Right lung (tissue), 5 donors: ENCODE data around the gene COPA. TPM values are rescaled to one million over a fixed set of nuclear protein-coding genes. Genes with fewer than 3 reads are reported as not detected.
A peak's percentile ranks its signal among the peaks of the same experiment; 100 is the strongest.

Source experiments
- DNase-seq, 2 donors: peaks; one replicate each; pipeline ENCODE4 v3.0.0-alpha.2; 2013
- polyA plus RNA-seq, 5 donors: library from polyadenylated mRNA; unstranded; fragments of 120-200 nt; gene quantifications; one replicate each; pipeline versions ENCODE4 v1.2.1 to v1.2.3, GENCODE V29; 2013; ENCODE audit warnings: inconsistent platforms in 1 of 5, low replicate concordance in 1 of 5; ENCODE audit not compliant: insufficient read length in 5 of 5, insufficient read depth in 1 of 5

COPA gene
- polyA plus RNA-seq, 5 donors = 152 to 164 (median 160) TPM

GRCh38 chr1:160363951-160364735 is 21.1 kb upstream of the COPA start:
- no peak for DNase-seq

- no peak for DNase-seq
Observed at GRCh38 chr1:160363010-160363409, 20.0 kb upstream of the COPA start.

GRCh38 chr1:160362168-160362957 is 19.3 kb upstream of the COPA start:
- DNase-seq = no peak

- no peak for DNase-seq
Observed at GRCh38 chr1:160361814-160362167, 18.7 kb upstream of the COPA start.

- DNase-seq = no peak
Observed at GRCh38 chr1:160361199-160361598, 18.1 kb upstream of the COPA start.

GRCh38 chr1:160360227-160360695 is 17.2 kb upstream of the COPA start:
- DNase-seq = no peak

- no peak for DNase-seq
Observed at GRCh38 chr1:160359559-160360226, 16.6 kb upstream of the COPA start.

GRCh38 chr1:160358073-160358472 is 15.0 kb upstream of the COPA start:
- DNase-seq = no peak

GRCh38 chr1:160357286-160358002 is 14.4 kb upstream of the COPA start:
- DNase-seq = no peak

- no peak for DNase-seq
Observed at GRCh38 chr1:160354388-160354985, 11.4 kb upstream of the COPA start.

- DNase-seq = no peak
Observed at GRCh38 chr1:160353223-160353622, 10.2 kb upstream of the COPA start.

GRCh38 chr1:160352555-160352954 is 9.5 kb upstream of the COPA start:
- no peak for DNase-seq

GRCh38 chr1:160351629-160352028 is 8.6 kb upstream of the COPA start:
- DNase-seq = no peak

- no peak for DNase-seq
Observed at GRCh38 chr1:160346958-160347357, 3.9 kb upstream of the COPA start.

GRCh38 chr1:160346463-160346862 is 3.4 kb upstream of the COPA start:
- DNase-seq = no peak

GRCh38 chr1:160344936-160345335 is 1.9 kb upstream of the COPA start:
- DNase-seq = no peak

- no peak for DNase-seq
Observed at GRCh38 chr1:160344241-160344640, 1.2 kb upstream of the COPA start.

- peak in 1 of 2 donors; percentile 40 for DNase-seq
Observed at GRCh38 chr1:160342526-160342925, 524 bp downstream of the COPA start.

- no peak for DNase-seq
Observed at GRCh38 chr1:160340866-160341265, 2.2 kb downstream of the COPA start.

GRCh38 chr1:160340146-160340545 is 2.9 kb downstream of the COPA start:
- no peak for DNase-seq

GRCh38 chr1:160338580-160338979 is 4.5 kb downstream of the COPA start:
- DNase-seq = no peak
